SU-DHL-6 (cell line): ENCODE data around the gene RGR.

Experiments
- H2AFZ ChIP-seq: fragments of 200-600 bp; sonication (generic); 2 replicates; pipeline ENCODE4 v1.6.1; 2014; ENCODE audit warnings: low read depth, mild to moderate bottlenecking, moderate library complexity, mixed read lengths, antibody characterized with exemption, low read length; ENCODE audit not compliant: severe bottlenecking
- H3F3A ChIP-seq: fragments of 200-600 bp; shearing (Covaris generic); 2 replicates; pipeline ENCODE4 v1.6.0; 2016; ENCODE audit warnings: antibody characterized with exemption, mild to moderate bottlenecking; ENCODE audit not compliant: insufficient read depth
- H3K27ac ChIP-seq: fragments of 200-600 bp; sonication (generic); 2 replicates; pipeline ENCODE4 v1.5.1; 2016; ENCODE audit warnings: low read depth, mild to moderate bottlenecking, low read length, moderate library complexity, mixed read lengths
- H3K27me3 ChIP-seq: fragments of 200-600 bp; sonication (generic), shearing (Covaris generic); 2 replicates; pipeline ENCODE4 v1.6.0; 2014; ENCODE audit warnings: mild to moderate bottlenecking, low read length
- H3K36me3 ChIP-seq: fragments of 200-600 bp; sonication (generic); 2 replicates; pipeline ENCODE4 v1.6.1; 2014; ENCODE audit warnings: mild to moderate bottlenecking, low read length, mixed read lengths
- H3K4me2 ChIP-seq: fragments of 300-600, 200-600 bp; shearing (Covaris generic), sonication (generic); 2 replicates; pipeline ENCODE4 v1.6.0; 2014; ENCODE audit warnings: low read length, low read depth, mild to moderate bottlenecking; ENCODE audit not compliant: poor library complexity, severe bottlenecking
- H3K4me3 ChIP-seq: fragments of 200-600 bp; sonication (generic); 2 replicates; pipeline ENCODE4 v1.5.1; 2014; ENCODE audit warnings: antibody characterized with exemption, low read length, mild to moderate bottlenecking, mixed read lengths; ENCODE audit not compliant: insufficient read depth, poor library complexity, severe bottlenecking
- H3K79me2 ChIP-seq: fragments of 200-600 bp; sonication (generic); 2 replicates; pipeline ENCODE4 v1.6.1; 2014; ENCODE audit warnings: mild to moderate bottlenecking, low read length, moderate library complexity; ENCODE audit not compliant: insufficient read depth
- H3K9ac ChIP-seq: fragments of 200-600 bp; sonication (generic); 2 replicates; pipeline ENCODE4 v1.7.0; 2014; ENCODE audit warnings: mild to moderate bottlenecking, low read length
- H3K9me2 ChIP-seq: fragments of 200-600 bp; sonication (generic); replicated peaks from 2 replicates; pipeline ENCODE4 v1.6.1; 2014; ENCODE audit warnings: low read length; ENCODE audit not compliant: insufficient read depth
- H3K9me3 ChIP-seq: fragments of 200-600 bp; sonication (generic); 2 replicates; pipeline ENCODE4 v1.6.1; 2014; ENCODE audit warnings: low read length, mixed read lengths; ENCODE audit not compliant: insufficient read depth
- H4K20me1 ChIP-seq: fragments of 200-600 bp; sonication (generic); 2 replicates; pipeline ENCODE4 v1.6.1; 2014; ENCODE audit warnings: low read depth, mild to moderate bottlenecking, antibody characterized with exemption, low read length, moderate library complexity, mixed read lengths
- CTCF ChIP-seq: fragments of 200-600 bp; sonication (generic); IDR thresholded peaks from one replicate; pipeline ENCODE4 v1.5.1; 2017; ENCODE audit warnings: antibody characterized with exemption, mild to moderate bottlenecking, low read length, moderate library complexity; ENCODE audit not compliant: insufficient read depth, poor library complexity, severe bottlenecking
- EZH2phosphoT487 ChIP-seq: fragments of 200-600 bp; sonication (generic), shearing (Covaris generic); conservative IDR thresholded peaks from 2 replicates; pipeline ENCODE4 v1.6.1; 2018; ENCODE audit warnings: mild to moderate bottlenecking, antibody characterized with exemption, low read length, moderate library complexity, mixed read lengths

The RGR gene

DNA sequence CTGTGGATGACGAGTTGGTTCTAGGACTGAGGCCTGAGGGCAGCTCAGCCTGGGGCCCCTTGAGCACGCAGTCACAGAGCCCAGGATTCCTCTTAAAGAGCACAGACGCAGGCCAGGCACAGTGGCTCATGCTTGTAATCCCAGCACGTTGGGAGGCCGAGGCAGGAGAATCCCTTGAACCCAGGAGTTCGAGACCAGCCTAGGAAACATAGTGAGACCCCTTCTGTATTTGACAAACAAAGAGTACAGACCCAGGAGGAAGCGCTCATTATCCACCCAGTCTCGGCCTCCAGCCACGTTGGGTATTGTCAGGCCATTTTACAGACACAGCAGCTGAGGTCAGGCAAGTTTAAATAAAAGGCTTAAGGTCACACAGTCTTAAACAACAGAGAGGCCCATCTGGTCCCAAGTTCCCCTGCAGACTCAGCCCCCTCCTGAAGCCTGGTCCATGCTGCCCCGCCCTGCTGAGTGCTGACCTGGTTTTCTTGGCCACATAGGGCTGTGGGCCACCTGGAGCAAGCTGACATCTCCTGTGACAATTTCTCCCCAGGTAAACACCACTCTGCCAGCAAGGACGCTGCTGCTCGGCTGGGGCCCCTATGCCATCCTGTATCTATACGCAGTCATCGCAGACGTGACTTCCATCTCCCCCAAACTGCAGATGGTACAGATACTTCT lies 12.6 kb downstream of the RGR start:
- Histone ChIP-seq H3K36me3 (no peaks in the 10 kb centered on the region), H3K9me2 (no peaks in the 10 kb centered on the region), H2AFZ (no peak overlapping the region), H3K4me3 (no peak overlapping the region), H3F3A (no peaks in the 10 kb centered on the region), H3K27me3 (no peaks in the 10 kb centered on the region), H4K20me1 (no peaks in the 10 kb centered on the region), H3K9ac (no peak overlapping the region), H3K4me2 (no peak overlapping the region), H3K9me3 (no peaks in the 10 kb centered on the region), H3K27ac (no peak overlapping the region), H3K79me2 (no peaks in the 10 kb centered on the region)
- TF ChIP-seq EZH2phosphoT487 (no peak), CTCF (no peak)

GRCh38 chr10:84258034-84258695 lies 13.3 kb downstream of the RGR start:
- Histone ChIP-seq H3K27me3 (no peaks in the 10 kb centered on the region), H3K79me2 (no peaks in the 10 kb centered on the region), H3K36me3 (no peaks in the 10 kb centered on the region), H3K27ac (no peak overlapping the region), H3K9me2 (no peaks in the 10 kb centered on the region), H3K9me3 (no peaks in the 10 kb centered on the region), H3K4me3 (no peak overlapping the region), H3K4me2 (no peak overlapping the region), H3K9ac (no peak overlapping the region), H3F3A (no peaks in the 10 kb centered on the region), H2AFZ (no peak overlapping the region), H4K20me1 (no peaks in the 10 kb centered on the region)
- TF ChIP-seq EZH2phosphoT487 (no peak), CTCF (no peak)

DNA sequence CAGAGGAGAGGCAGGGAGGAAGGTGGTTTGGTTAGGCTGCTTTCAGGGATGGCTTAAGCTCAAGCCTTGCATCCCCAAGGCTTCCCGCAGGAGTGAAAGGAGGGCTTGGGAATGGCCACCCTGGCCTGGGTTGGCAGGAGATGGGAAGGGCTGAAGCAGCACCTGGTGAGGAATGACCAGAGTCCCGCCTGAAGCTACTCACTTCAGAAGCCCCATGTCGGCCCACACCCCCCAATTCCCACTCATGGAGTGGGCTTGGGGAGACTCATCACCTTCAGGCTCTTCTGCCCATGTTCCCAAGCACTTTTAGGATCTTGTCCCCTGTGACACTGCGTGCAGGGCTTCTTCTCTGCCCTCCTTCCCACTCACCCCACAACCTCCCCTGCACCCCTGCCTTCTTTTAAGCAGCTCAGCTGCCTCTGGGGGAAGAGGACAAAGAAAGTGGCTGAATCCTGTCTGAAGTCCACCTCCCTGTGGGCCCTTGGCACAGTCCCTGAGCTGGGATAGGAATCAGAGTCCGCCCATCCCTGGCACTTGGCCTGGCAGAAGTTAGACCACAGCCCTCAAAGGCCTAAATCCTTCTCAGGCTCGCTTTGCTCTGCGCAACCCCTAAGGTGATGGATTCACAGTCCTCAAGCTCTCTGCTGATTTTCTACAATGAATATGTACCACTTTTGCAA lies 16.5 kb downstream of the RGR start:
- Histone ChIP-seq H3F3A (no peaks in the 10 kb centered on the region), H3K79me2 (no peaks in the 10 kb centered on the region), H3K9me3 (no peaks in the 10 kb centered on the region), H3K4me3 (no peak overlapping the region), H2AFZ (no peak overlapping the region), H3K27ac (no peak overlapping the region), H4K20me1 (no peaks in the 10 kb centered on the region), H3K27me3 (no peaks in the 10 kb centered on the region), H3K9me2 (no peaks in the 10 kb centered on the region), H3K9ac (no peak overlapping the region), H3K4me2 (no peak overlapping the region), H3K36me3 (no peaks in the 10 kb centered on the region)
- TF ChIP-seq CTCF (no peak), EZH2phosphoT487 (no peak)
